Thyroid gland (tissue), 4 donors: ENCODE measurements around the gene ACP2.
A peak's percentile ranks its signal among the peaks of the same experiment; 100 is the strongest.

Experiments
- POLR2A ChIP-seq, 2 donors: fragments of 450-650 bp; IDR thresholded peaks; one replicate each; pipeline ENCODE4 v1.6.1; 2017; ENCODE audit warnings: antibody characterized with exemption in 2 of 2, mild to moderate bottlenecking in 2 of 2, moderate library complexity in 1 of 2
- TF ChIP-seq, protein P1 (sequence below), 6 experiments: fragments of 200-600 bp in 3 of 6; fragments of 450-650 bp in 3 of 6; sonication (generic) in 3 of 6; IDR thresholded peaks; one replicate each; pipeline ENCODE4 v1.5.1; 2016 to 2019; ENCODE audit warnings: antibody characterized with exemption in 6 of 6, mild to moderate bottlenecking in 2 of 6, inconsistent platforms in 1 of 6, moderate library complexity in 1 of 6

DNA sequence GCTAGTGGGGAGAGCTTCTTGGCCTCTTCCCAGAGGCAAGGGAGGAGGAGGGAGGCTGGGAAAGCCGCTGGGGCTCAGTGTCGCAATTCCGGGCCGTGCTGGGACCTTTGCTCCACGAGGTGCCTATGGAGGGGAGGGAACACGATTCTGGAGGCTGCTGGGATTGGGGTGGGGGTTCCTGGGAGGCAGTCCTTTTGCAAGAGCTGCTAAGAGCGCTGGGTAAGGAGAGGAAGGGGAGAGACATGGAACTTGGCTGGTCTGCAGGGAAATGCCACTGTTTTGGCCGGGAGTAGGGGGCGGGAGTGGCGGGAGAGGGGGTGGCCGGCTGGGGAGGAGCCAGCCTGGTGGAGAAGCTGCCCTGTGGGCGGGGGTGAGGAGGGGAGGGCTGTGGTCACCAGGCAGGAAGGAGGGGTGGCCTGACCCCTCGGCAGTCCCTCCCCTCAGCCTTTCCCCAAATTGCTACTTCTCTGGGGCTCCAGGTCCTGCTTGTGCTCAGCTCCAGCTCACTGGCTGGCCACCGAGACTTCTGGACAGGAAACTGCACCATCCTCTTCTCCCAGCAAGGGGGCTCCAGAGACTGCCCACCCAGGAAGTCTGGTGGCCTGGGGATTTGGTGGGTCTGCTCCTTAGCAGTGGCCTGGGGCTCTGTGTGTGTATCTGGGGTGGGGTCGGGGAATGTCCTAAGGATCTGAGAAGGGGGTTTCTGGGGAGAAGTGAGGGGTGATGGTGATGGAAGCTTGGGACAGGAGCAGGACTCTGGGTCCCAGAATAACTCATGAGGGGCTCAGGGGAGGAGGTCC, 9.1 kb upstream of the ACP2 start, which contains the start of gene NR1H3:
- TF ChIP-seq POLR2A (IDR thresholded peaks at IDR 0.05) = no peak
- TF ChIP-seq, protein P1, sequence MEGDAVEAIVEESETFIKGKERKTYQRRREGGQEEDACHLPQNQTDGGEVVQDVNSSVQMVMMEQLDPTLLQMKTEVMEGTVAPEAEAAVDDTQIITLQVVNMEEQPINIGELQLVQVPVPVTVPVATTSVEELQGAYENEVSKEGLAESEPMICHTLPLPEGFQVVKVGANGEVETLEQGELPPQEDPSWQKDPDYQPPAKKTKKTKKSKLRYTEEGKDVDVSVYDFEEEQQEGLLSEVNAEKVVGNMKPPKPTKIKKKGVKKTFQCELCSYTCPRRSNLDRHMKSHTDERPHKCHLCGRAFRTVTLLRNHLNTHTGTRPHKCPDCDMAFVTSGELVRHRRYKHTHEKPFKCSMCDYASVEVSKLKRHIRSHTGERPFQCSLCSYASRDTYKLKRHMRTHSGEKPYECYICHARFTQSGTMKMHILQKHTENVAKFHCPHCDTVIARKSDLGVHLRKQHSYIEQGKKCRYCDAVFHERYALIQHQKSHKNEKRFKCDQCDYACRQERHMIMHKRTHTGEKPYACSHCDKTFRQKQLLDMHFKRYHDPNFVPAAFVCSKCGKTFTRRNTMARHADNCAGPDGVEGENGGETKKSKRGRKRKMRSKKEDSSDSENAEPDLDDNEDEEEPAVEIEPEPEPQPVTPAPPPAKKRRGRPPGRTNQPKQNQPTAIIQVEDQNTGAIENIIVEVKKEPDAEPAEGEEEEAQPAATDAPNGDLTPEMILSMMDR (IDR thresholded peaks at IDR 0.05) = peak in 4 of 6 experiments; percentile 37 to 58 (median 48)
